Esophagus muscularis mucosa (tissue), 3 donors: ENCODE data around the gene INPP5A.

Source experiments
- POLR2A ChIP-seq: fragments of 450-650 bp; IDR thresholded peaks from one replicate; pipeline ENCODE4 v1.6.1; 2017; ENCODE audit warnings: antibody characterized with exemption, moderate library complexity, mild to moderate bottlenecking, low read depth
- POLR2AphosphoS5 ChIP-seq, 2 donors: sonication (generic); formaldehyde crosslinking; IDR thresholded peaks; one replicate each; pipeline ENCODE4 v1.6.1; 2017; ENCODE audit warnings: antibody characterized with exemption in 2 of 2
- TF ChIP-seq, protein P1 (sequence below), 3 experiments: fragments of 200-600 bp in 2 of 3; fragments of 450-650 bp in 1 of 3; sonication (generic) in 2 of 3; IDR thresholded peaks; one replicate each; pipeline ENCODE4 v1.5.1; 2017 to 2019; ENCODE audit warnings: antibody characterized with exemption in 3 of 3, mild to moderate bottlenecking in 2 of 3, moderate library complexity in 1 of 3

DNA sequence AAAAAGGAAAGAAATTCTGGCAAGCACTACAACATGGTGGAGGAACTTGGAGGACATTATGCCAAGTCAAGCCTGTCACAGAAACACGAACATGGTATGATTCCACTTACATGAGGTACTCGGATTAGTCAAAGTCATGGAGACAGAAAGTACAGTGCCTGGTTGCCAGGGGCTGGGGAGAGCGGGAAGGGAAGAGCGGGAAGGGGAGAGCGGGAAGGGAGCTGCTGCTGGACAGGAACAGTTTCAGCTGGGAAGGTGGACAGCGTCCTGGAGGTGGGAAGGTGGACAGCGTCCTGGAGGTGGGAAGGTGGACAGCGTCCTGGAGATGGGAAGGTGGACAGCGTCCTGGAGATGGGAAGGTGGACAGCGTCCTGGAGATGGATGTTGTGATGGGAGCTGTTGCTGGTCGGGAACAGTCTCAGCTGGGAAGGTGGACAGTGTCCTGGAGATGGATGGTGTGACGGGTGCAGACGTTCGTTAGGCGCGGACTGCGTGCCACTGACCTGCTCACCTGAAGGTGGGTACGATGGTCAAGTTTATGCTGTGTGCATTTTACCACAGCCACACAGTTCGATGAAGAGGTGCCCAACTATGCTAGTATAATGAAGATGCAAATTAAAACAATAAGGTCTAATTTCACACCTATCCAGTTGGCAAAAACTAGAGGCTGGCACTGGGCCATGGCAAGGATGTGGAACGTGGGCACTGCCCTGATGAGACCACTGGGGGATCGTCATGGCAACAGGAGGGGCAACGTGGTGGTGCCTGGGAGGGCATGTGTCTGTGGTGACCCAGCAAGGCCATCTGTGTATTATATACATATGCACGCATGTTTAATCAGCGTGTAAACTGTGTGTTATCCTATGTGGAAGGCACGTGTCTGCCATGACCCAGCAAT lies 144.5 kb downstream of the INPP5A start:
- TF ChIP-seq, protein P1, sequence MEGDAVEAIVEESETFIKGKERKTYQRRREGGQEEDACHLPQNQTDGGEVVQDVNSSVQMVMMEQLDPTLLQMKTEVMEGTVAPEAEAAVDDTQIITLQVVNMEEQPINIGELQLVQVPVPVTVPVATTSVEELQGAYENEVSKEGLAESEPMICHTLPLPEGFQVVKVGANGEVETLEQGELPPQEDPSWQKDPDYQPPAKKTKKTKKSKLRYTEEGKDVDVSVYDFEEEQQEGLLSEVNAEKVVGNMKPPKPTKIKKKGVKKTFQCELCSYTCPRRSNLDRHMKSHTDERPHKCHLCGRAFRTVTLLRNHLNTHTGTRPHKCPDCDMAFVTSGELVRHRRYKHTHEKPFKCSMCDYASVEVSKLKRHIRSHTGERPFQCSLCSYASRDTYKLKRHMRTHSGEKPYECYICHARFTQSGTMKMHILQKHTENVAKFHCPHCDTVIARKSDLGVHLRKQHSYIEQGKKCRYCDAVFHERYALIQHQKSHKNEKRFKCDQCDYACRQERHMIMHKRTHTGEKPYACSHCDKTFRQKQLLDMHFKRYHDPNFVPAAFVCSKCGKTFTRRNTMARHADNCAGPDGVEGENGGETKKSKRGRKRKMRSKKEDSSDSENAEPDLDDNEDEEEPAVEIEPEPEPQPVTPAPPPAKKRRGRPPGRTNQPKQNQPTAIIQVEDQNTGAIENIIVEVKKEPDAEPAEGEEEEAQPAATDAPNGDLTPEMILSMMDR (IDR thresholded peaks at IDR 0.05) = no peak
- TF ChIP-seq POLR2A = no peak
- TF ChIP-seq POLR2AphosphoS5 (IDR thresholded peaks at IDR 0.05) = no peak
